GM18519 (cell line): ENCODE measurements around the gene ZNF316.
"Not testable (repeated sequence)": the region's sequence is repeated elsewhere in the genome, so short reads cannot be mapped to it uniquely, and the experiment has no call there.

Experiments used
- ATAC-seq: cut with Tn5 transposase; IDR thresholded peaks from one replicate; pipeline ENCODE4 v1.9.1; 2021; ENCODE audit warnings: mild to moderate bottlenecking, moderate library complexity; ENCODE audit not compliant: unreplicated experiment, low FRiP score

Gene ZNF316

GRCh38 chr7:6621195-6622133 lies 15.7 kb upstream of the ZNF316 start:
- ATAC-seq = no peak

- no peak for ATAC-seq
These were observed 14.9 kb upstream of the ZNF316 start for GRCh38 chr7:6622134-6622710.

GRCh38 chr7:6623589-6624245 lies 13.4 kb upstream of the ZNF316 start:
- ATAC-seq = no peak

- no peak for ATAC-seq
These were observed 12.9 kb upstream of the ZNF316 start for GRCh38 chr7:6624246-6624611.

GRCh38 chr7:6628045-6628444 lies 9.1 kb upstream of the ZNF316 start:
- ATAC-seq = no peak

- no peak for ATAC-seq
These were observed 6.9 kb upstream of the ZNF316 start for GRCh38 chr7:6630007-6630849.

- ATAC-seq = no peak
These were observed 5.5 kb upstream of the ZNF316 start for GRCh38 chr7:6631605-6632004.

- no peak for ATAC-seq
These were observed 3.1 kb upstream of the ZNF316 start for GRCh38 chr7:6634021-6634420.

GRCh38 chr7:6634971-6635370 lies 2.1 kb upstream of the ZNF316 start:
- not testable (repeated sequence) for ATAC-seq

- ATAC-seq = peak; percentile 74
These were observed 569 bp downstream of the ZNF316 start for GRCh38 chr7:6637544-6638229.

- no peak for ATAC-seq
These were observed 1.9 kb downstream of the ZNF316 start for GRCh38 chr7:6639032-6639431.

- no peak for ATAC-seq
These were observed 2.5 kb downstream of the ZNF316 start for GRCh38 chr7:6639627-6640026.

- no peak for ATAC-seq
These were observed 3.2 kb downstream of the ZNF316 start for GRCh38 chr7:6640246-6640721.

- no peak for ATAC-seq
These were observed 4.4 kb downstream of the ZNF316 start for GRCh38 chr7:6641305-6642035.

GRCh38 chr7:6642239-6642839 lies 5.2 kb downstream of the ZNF316 start:
- no peak for ATAC-seq

GRCh38 chr7:6642861-6643640 lies 5.9 kb downstream of the ZNF316 start:
- no peak for ATAC-seq

GRCh38 chr7:6643915-6644625 lies 7.0 kb downstream of the ZNF316 start:
- ATAC-seq = no peak
